LNCaP clone FGC (cell line): ENCODE measurements around the gene ARHGAP4.

Source experiments
- DNase-seq: peaks from one replicate; pipeline ENCODE4 v3.0.0-alpha.2; 2011; ENCODE audit warnings: low read depth
- H3K4me3 ChIP-seq: 2 replicates; pipeline ENCODE4 v1.5.1; 2011; ENCODE audit warnings: mild to moderate bottlenecking, low read depth, low read length, control low read depth
- CTCF ChIP-seq: IDR thresholded peaks from 2 replicates; pipeline ENCODE4 v1.5.1; 2012; ENCODE audit warnings: mild to moderate bottlenecking; ENCODE audit not compliant: control insufficient read depth, insufficient read depth; ENCODE audit errors: extremely low read depth

The ARHGAP4 gene

GRCh38 chrX:153909980-153910360, 16.1 kb downstream of the ARHGAP4 start:
- TF ChIP-seq CTCF = no peak
- no peak for DNase-seq
- H3K4me3 ChIP-seq = no peak overlapping the region

GRCh38 chrX:153909024-153909979, 16.8 kb downstream of the ARHGAP4 start:
- TF ChIP-seq CTCF = no peak
- no peak overlapping the region for H3K4me3 ChIP-seq
- DNase-seq = no peak

GRCh38 chrX:153908219-153908860, 17.7 kb downstream of the ARHGAP4 start:
- DNase-seq = no peak
- TF ChIP-seq CTCF = no peak
- H3K4me3 ChIP-seq = no peak overlapping the region

- no peak overlapping the region for H3K4me3 ChIP-seq
- TF ChIP-seq CTCF = no peak
- DNase-seq = no peak
These were observed 18.6 kb downstream of the ARHGAP4 start for GRCh38 chrX:153907456-153907855.

- no peak overlapping the region for H3K4me3 ChIP-seq
- no peak for TF ChIP-seq CTCF
These were observed 19.7 kb downstream of the ARHGAP4 start for GRCh38 chrX:153906126-153906917.

DNA sequence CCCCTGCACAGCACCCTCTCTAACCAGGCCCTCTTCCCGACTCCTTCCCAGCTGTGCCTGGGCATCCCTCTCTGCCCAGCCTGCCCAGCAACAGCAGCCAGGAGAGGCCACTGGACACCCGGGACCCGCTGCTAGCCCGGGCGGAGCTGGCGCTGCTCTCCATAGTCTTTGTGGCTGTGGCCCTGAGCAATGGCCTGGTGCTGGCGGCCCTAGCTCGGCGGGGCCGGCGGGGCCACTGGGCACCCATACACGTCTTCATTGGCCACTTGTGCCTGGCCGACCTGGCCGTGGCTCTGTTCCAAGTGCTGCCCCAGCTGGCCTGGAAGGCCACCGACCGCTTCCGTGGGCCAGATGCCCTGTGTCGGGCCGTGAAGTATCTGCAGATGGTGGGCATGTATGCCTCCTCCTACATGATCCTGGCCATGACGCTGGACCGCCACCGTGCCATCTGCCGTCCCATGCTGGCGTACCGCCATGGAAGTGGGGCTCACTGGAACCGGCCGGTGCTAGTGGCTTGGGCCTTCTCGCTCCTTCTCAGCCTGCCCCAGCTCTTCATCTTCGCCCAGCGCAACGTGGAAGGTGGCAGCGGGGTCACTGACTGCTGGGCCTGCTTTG, 20.5 kb downstream of the ARHGAP4 start:
- no peak for TF ChIP-seq CTCF
- DNase-seq = no peak
- no peak overlapping the region for H3K4me3 ChIP-seq

More at GRCh38 chrX:153906126-153906917, 19.7 kb downstream of the ARHGAP4 start:
- DNase-seq = no peak
